Stimulated activated CD8-positive, alpha-beta memory T cell treated with anti-CD3 and anti-CD28 coated beads, Interleukin-15, amount 100 ng/mL, for 48 hours (primary cell): ENCODE data around the gene OR8G1.
"Not testable (repeated sequence)": the region's sequence is repeated elsewhere in the genome, so short reads cannot be mapped to it uniquely, and the experiment has no call there.

Experiments
- DNase-seq, 2 donors: peaks; one replicate each; pipeline ENCODE4 v3.0.0-alpha.2; 2020; ENCODE audit warnings: low read depth in 2 of 2

OR8G1 gene, protein sequence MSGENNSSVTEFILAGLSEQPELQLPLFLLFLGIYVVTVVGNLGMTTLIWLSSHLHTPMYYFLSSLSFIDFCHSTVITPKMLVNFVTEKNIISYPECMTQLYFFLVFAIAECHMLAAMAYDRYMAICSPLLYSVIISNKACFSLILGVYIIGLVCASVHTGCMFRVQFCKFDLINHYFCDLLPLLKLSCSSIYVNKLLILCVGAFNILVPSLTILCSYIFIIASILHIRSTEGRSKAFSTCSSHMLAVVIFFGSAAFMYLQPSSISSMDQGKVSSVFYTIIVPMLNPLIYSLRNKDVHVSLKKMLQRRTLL

DNA sequence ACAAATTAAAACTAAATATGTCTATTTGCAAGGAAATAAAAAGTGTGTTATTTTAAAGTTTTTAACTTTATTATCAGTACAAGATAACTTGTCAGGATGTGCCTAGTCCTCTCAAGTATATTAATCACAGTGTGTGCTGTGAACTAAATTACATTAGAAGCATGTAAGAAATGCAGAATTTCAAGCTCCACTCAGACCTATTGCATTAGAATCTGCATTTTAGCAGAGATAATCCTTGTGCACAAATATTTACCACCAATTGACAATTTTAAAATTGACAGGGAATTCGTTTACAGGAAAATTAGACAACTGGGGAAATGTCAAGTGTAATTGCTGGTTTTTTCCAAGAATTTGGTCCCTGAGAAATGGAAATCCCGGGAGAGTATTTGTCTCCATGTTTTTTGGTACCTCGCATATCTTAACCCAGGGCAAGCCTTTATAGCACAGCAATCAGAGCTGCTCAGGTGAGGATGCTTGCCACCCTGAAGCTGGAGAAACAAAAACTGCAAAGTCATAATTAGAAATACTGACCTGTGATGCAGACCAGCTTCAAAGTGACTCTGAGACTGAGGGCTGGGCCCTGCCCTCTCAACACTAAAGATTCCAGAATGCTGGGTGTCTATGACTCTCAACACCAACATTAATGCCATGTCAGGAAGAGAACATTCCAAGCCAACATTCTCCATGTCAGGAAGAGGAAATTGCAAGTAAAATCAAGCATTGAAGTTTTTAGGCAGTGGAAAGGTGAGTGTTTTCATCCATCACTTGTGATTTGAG, at the start of gene OR8G1:
OR8G1 (plus strand) TSS at position 475 of the 777 bp plus-strand sequence. CDS start 8,581 bp downstream, outside the sequence.
- DNase-seq: no peak

- DNase-seq: no peak
These were observed 47.5 kb upstream of the OR8G1 start for GRCh38 chr11:124193221-124194010.

DNA sequence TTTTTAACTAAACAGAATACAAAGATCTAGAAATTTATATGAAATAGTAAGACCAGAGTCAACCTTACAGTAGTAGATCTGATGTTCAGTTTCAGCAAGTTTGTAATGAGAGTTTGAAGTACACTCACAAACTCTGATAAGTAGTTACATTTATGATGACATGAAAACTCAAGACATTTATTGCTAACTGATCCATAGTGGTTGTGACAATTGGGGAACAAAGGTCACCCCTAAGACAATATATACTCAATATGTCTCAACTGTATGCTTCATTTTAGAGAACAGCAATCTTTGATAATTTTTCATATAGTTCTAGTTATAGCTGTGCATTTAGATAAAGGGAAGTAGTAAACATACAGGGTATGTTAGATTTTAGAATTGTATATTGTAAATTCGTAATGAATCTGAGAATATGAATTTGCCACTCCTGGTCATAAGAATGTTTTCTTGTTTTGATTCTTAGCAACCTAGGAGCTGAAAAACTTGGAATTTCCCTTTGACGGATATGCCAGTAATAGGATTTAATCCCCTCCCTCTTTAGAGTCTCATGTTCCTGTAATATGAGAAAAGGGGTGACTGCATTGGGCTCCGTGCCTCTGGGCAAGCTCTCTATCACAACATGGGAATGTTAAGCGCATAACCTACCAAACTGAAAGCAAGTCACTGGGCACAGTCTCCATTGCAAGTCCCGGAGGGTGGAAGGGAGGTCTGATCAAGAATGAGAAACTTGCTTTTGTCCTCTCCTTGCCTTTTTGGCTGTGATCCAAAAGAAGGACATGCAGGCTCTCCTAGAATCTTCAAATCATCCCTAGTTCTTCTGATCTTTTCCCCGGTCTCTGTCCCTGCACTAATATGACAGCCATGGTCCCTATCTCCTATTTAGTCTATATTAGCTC, 46.4 kb upstream of the OR8G1 start:
- DNase-seq: no peak

GRCh38 chr11:124195189-124195734, 45.6 kb upstream of the OR8G1 start:
- no peak for DNase-seq

DNA sequence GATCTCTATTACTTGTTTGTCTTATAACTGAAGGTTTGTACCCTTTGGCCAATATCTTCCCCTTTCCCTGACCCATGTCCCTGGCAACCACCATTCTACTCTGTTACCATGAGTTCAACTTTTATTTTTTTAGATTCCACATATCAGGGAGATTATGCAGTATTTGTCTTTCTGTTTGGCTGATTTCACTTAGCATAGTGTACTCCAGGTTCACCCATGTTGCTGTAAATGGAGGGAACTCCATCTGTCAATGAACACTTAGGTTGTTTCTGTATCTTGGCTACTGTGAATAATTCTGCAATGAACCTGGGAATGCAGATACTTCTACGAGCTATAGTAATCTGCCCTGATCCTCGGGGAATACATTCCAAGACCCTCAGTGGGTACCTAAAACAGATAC, 42.9 kb upstream of the OR8G1 start:
- DNase-seq: no peak

DNA sequence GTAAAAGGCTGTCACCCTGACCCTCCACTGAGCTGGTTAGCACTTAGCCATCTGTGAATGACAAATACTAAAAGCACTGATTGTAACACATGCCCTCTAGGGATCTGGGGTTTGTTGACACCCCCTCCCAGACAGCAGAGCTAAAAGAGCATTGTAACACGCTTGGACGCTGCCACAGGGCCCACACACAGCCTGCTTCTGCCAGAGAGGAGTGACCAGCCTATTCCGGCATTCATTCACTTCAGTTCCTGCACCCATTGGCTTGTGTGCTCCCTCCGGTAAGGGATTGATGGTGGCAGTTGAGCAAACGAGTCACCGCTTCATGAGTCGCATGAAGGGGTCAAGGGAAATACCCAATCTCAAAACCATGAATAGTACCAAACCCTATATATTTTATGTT, 42.0 kb upstream of the OR8G1 start:
- no peak for DNase-seq

DNA sequence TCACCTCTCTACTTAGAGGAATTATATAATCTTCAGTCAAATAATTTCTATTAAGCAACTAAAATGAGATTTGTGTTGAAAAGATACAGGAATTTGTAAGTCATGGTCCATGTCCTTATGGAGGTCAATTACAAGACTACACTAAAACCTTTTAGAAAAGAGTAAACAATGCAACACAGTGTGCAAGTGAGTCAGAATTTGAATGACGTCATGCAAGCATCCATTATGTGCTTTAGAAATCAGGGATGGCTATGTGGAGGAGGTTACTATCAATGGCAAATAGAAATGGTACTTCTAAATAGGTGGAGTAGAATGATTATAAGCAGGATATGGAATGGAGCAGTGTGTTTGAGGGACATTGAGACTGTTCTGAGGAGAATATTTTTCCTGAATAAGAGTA, 41.2 kb upstream of the OR8G1 start:
- no peak for DNase-seq

GRCh38 chr11:124200671-124201070, 40.2 kb upstream of the OR8G1 start:
- DNase-seq: no peak

GRCh38 chr11:124202951-124203350, 37.9 kb upstream of the OR8G1 start:
- no peak for DNase-seq

DNA sequence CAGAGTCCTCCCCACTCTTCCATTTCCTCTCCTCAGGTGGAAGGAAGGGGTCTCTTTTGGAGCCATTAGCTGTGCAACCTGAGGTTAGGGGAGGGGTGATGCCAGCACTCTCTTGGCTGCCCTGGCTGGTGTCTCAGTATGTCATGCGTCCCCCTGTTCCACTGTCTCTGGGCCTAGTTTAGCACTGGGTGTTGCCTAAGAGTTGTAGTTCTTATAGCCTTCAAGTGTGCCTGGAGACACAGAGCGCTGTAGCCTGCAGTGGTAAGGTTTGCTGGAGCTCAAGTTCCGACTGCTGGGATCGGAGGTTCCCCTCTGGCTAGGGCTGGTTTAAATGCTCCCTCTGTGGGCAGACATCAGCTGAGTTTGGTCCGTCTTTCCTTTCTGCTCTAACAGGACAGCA, 36.9 kb upstream of the OR8G1 start:
- DNase-seq: no peak

DNA sequence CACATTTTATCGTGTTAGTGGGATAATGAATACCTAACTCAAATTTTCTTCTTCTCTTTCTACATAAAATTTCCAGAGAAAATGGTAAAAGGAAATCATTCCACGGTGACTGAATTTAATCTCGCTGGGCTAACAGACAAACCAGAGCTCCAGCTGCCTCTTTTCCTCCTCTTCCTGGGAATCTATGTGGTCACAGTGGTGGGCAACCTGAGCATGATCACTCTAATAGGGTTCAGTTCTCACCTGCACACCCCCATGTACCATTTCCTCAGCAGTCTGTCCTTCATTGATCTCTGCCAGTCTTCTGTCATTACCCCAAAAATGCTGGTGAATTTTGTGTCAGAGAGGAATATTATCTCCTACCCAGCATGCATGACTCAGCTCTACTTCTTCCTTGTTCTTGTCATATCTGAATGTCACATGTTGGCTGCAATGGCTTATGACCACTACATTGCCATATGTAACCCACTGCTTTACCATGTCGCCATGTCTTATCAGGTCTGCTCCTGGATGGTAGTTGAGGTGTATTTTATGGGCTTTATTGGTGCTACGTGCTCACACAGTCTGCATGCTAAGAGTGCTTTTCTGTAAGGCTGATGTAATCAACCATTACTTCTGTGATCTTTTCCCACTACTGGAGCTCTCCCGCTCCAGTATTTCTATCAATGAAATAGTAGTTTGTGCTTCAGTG, 33.6 kb upstream of the OR8G1 start:
- DNase-seq: no peak

GRCh38 chr11:124209824-124210357, 31.0 kb upstream of the OR8G1 start:
- no peak for DNase-seq

DNA sequence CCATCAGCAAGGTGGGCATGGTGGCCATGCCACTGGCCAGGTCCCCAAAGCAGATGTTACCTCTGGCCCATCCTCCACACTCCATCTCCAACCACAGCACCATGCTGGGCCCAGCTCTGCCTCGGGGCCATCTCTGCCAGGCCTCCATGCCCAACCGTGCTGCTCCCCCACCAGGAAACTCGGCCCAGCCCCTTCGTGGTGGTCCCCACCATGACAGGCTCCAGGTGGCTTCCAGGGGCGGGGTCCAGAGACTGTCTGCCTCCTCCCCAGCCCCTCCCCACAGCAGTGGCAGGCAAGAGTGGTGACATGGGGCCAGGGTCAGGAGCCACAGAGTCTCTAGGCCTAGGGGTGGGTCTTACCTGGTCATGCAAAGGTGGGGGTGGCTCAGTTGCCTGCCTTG, 30.5 kb upstream of the OR8G1 start:
- DNase-seq: no peak

GRCh38 chr11:124211321-124211720, 29.6 kb upstream of the OR8G1 start:
- no peak for DNase-seq

DNA sequence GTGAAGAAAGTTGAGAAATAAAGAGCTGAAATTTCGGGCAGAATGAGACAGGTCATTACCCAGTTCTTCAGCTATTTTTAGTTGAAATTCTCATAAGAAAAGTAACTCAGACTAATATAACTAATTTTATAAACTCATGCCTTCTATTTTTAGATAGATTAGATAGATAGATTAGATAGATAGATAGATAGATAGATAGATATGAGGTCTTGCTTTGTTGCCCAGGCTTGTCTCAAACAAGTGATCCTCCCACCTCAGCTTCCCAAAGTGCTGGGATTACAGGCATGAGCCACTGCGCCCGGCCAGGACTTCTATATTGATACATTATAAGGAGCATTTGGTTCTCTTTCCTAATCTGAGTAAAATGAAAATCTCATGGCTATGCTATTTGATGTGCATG, 26.9 kb upstream of the OR8G1 start:
- no peak for DNase-seq

- DNase-seq: no peak
These were observed 21.8 kb upstream of the OR8G1 start for GRCh38 chr11:124219126-124219525.

- no peak for DNase-seq
These were observed 18.5 kb upstream of the OR8G1 start for GRCh38 chr11:124222407-124222806.

DNA sequence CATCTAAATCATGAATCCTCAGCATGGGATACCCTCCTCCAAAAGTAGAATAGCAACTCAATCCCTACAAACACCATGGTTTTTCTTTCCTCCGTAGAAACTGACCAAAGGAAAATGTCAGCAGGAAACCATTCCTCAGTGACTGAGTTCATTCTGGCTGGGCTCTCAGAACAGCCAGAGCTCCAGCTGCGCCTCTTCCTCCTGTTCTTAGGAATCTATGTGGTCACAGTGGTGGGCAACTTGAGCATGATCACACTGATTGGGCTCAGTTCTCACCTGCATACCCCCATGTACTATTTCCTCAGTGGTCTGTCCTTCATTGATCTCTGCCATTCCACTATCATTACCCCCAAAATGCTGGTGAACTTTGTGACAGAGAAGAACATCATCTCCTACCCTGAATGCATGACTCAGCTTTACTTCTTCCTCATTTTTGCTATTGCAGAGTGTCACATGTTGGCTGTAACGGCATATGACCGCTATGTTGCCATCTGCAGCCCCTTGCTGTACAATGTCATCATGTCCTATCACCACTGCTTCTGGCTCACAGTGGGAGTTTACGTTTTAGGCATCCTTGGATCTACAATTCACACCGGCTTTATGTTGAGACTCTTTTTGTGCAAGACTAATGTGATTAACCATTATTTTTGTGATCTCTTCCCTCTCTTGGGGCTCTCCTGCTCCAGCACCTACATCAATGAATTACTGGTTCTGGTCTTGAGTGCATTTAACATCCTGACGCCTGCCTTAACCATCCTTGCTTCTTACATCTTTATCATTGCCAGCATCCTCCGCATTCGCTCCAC, 16.1 kb upstream of the OR8G1 start:
- not testable (repeated sequence) for DNase-seq

DNA sequence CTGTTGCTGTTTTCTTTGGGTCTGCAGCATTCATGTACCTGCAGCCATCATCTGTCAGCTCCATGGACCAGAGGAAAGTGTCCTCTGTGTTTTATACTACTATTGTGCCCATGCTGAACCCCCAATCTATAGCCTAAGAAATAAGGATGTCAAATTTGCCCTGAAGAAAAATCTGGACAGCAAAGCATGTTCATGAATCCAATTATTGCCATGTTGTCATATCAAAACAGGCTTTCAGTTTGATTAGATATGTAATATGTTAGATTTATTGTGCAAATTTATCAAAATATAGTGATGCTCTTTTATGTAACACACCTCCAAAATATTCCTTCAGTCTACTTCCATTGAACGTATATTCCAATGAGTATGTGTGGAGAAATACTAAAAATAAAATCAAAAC, 15.4 kb upstream of the OR8G1 start:
- DNase-seq: no peak
